ENCODE data around the gene BRAF.
A peak's percentile ranks its signal among the peaks of the same experiment; 100 is the strongest.
"Not testable (repeated sequence)": the region's sequence is repeated elsewhere in the genome, so short reads cannot be mapped to it uniquely, and the experiment has no call there.

Gene BRAF

DNA sequence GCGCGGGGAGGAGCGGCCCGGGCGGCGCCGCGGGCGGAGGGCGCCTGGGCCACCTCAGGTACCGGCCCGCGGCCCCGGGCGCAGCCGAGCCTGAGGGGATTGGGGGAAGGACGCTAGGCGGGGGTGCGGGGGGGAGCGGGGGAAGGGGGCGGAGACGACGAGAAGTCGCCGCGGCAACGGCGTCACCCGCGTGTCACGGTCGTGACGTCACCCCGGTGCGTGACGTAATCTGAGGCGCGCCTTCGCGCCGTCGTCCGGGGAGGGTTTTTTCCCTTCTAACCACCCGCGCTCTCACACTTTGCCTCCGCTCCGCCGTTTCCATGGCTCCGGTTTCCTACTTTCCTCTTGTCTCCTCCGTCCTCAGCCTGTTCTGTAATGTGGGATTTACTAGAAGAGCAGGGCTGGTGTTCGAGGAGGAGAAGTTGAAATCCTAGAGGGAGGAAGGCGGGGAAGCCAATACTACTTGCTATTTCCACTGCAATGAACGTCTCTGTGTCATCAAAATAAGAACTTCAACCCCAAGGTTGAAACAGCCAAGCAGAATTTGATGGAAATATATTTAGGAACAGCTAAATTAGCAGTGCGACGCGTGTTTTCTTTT is at the start of gene BRAF:
TSS of gene BRAF (minus strand) at position 109 of the 601 bp plus-strand sequence. CDS start 226 bp downstream, outside the sequence.
- peak; percentile 89 for DNase-seq (ENCODE audit: low spot score)

DNA sequence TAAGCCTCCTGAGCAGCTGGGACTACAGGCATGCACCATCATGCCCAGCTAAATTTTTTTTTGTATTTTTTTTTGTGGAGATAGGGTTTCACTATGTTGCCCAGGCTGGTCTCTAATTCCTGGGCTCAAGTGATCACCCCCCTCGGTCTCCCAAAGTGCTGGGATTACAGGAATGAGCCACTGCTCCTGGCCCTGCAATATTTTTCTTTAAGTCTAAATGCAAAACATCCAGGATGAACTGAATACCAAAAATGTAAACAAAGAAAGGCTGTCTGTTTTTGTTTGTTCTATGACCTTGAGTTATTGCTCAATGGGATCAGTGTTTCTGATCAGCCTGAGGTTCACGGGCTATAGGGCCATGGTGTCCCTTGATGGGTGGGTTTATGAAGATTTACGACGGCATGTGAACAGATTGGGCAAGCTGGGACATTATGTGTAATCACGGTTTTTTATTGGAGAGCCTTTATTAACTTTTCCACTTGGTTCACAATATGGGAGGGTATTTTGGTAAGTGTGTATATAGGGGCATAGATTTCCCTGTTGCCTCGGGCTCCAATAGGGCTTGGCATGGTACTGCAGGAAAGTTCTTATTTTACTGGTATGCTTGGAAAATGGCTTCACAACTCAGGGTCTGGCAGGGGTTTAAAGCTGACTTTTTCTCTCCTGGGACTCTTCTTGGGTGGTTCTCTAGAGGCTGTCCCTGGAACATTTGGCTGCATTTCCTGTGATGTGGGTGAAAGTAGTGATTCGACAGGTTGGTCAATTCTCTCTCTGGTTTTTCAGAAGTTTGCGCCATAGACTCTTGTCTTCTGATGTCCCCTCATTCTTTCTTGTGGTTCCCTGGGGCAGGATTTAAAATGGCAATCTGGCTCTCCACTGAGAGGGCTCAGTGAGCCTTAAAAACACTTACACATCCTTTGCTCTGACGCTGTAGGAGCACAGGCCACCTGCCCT is 48.4 kb upstream of the BRAF start:
- no peak for DNase-seq (ENCODE audit: low spot score)

DNA sequence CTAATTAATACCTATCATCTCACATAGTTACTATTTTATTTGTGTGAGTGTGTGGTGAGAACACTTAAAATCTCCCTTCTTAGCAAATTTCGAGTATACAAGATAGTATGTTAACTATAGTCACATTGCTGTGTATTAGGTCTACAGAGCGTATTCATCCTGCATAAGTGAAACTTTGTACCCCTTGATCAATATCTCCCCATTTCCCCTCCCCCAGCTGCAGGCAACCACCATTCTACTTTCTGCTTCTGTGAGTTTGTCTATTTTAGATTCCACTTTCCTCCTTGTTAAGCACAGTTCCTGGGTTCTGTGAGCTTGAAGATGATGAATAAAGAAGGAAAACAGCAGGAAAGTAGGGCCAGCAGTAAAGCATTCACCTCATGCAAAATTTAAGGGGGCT is 47.6 kb upstream of the BRAF start:
- DNase-seq (ENCODE audit: low spot score): no peak

GRCh38 chr7:140967438-140967837 is 42.7 kb upstream of the BRAF start:
- no peak for DNase-seq (ENCODE audit: low spot score)

DNA sequence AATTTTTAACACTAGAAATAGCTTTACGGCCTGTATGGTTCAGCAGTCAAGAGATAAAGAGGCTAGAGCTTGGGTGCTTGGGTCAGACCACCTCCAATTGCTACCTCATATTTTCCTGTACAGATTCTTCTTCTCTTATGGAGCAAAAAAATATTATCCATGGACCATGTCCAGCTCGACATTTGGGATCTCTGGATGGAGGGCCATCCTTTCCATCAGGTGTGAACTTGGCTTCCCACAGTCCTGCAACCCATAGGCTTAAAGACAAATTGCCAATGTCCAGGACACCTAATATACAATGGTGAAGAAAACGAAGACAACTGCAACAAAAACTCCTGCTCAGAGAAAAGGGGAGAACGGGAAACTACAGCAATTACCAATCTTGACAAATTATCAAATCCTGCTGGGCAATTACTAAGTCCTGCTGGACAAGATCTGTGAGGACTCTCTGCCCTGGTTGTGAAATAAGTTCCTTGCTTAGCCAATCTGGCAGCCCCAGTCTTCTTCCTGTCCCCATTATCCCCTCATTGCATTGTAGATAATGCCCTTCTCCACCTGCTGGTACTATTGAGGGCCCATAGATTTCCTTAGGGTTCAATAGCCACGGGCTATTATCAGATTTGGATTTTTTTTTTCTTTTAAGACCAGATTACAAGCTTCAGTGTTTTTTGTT is 42.0 kb upstream of the BRAF start:
- DNase-seq (ENCODE audit: low spot score): peak; percentile 73

- DNase-seq (ENCODE audit: low spot score): no peak
Measured at GRCh38 chr7:140961117-140961516, 36.4 kb upstream of the BRAF start.

GRCh38 chr7:140956997-140957396 is 32.3 kb upstream of the BRAF start:
- DNase-seq (ENCODE audit: low spot score): not testable (repeated sequence)

GRCh38 chr7:140945940-140946339 is 21.2 kb upstream of the BRAF start:
- DNase-seq (ENCODE audit: low spot score): no peak

DNA sequence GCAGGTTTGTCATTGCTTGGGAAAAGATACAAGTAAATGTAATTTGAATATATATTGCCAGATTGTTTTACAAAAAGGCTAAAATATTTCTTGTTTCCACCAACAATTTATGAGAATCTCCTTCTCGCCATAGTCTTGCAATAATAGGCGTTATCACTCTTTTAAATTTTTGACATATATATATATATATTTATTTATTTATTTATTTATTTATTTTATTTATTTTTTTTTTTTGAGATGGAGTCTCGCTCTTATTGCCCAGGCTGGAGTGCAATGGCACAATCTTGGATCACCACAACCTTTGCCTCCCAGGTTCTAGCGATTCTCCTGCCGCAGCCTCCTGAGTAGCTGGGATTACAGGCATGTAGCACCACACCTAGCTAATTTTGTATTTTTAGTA is 17.5 kb upstream of the BRAF start:
- not testable (repeated sequence) for DNase-seq (ENCODE audit: low spot score)

DNA sequence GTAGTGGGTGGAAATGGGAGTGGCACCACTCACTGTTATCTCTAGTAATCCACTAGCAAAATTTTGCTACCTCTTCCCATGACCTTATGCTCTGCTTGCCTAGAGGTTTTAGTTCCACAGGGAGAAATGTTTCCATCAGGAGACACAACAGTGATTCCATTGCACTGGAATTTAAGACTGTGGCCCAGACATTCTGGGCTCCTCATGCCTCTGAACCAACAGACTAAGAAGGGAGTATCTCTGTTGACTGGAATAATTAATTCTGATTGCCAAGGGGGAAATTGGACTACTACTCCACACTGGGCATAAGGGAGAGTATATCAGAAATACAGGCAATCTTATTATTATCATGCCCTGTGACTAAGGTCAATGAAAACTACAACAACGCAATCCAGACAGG is 16.2 kb upstream of the BRAF start:
- no peak for DNase-seq (ENCODE audit: low spot score)

DNA sequence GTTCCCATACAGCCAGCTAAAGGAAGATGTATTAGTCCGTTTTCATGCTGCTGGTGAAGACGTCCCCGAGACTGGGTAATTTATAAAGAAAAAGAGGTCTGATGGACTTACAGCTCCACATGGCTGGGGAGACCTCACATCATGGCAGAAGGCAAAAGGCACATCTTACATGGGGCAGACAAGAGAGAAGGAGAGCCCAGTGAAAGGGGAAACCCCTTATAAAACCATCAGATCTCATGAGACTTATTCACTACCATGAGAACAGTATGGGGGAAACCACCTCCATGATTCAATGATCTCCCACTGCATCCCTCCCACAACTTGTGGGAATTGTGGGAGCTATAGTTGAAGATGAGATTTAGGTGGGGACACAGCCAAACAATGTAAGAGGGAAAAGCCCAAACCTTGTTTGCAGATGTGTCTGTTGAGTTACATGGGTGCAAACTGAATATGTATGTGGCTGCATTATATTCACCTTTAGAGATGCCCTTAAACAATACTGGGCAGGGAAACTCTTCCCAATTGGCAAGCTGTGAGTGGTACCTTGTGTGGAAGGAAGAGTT is 13.1 kb upstream of the BRAF start:
- DNase-seq (ENCODE audit: low spot score): no peak

- DNase-seq (ENCODE audit: low spot score): no peak
Measured at GRCh38 chr7:140928491-140929309, 4.0 kb upstream of the BRAF start.

DNA sequence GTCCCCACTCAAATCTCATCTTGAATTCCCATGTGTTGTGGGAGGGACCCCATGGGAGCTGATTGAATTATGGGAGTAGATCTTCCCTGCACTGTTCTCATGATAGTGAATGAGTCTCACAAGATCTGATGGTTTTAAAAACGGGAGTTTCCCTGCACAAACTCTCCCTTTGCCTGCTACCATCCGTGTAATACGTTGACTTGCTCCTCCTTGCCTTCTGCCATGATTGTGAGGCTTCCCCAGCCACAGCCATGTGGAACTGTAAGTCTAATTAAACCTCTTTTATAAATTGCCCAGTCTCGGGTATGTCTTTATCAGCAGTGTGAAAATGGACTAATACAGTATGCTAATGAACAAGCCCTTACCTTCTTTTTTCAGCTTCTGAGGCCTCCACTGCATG is 3.2 kb upstream of the BRAF start:
- DNase-seq (ENCODE audit: low spot score): not testable (repeated sequence)

DNA sequence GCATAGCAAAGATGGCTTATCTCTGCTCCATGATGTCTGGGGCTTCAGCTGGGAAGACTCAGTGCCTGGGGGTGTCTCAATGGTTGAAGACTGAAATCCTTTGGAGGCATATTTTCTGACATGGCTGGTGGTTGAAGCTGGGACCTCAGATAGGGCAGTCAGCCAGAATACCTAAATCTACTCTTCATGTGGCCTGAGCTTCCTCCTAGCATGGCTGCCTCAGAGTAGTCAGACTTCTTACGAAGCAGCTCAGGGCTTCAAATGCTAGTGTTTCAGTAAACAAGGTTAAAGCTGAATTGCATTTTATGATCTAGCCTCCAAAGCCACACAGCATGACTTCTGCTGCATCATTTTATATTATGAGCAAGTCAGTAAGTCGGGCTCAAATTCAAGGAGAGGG is 2.6 kb upstream of the BRAF start:
- no peak for DNase-seq (ENCODE audit: low spot score)

- no peak for DNase-seq (ENCODE audit: low spot score)
Measured at GRCh38 chr7:140926021-140926817, 1.5 kb upstream of the BRAF start.

DNA sequence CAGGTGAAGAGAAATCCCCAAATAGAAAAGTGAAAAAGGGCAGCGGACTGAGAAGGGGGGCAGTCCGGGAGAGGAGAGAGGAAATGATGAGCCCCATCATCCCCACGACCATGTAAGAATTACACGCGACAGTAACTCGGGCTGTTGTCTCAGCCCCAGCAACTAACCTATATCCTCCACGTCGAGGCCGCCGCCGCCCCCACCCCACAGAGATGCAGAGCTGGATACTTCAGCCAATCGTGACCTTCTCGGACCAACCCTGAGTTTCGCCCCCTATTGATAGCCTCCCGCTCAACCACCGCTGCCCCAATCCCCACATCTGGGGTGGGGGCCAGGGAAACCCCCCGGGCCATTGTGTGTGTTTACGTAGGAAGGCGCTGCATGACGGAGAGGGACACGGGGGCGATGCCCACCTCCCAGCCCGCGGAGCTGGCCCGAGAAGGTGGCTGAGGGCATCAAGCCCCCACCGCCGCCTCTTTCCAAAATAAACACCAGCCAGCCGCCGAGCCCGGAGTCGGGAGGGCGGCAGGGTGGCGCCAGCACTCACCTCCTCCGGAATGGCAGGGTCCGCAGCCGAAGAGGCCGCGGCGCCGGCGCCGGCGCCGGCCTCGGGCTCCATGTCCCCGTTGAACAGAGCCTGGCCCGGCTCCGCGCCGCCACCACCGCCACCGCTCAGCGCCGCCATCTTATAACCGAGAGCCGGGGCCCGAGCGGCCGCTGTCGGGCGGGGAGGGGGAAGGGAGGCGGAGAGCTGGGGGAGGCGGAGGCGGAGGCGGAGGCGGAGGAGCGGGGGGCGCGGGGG is 509 bp downstream of the BRAF start:
- peak; percentile 71 for DNase-seq (ENCODE audit: low spot score)

GRCh38 chr7:140923358-140924006 is 1.2 kb downstream of the BRAF start:
- peak; percentile 61 for DNase-seq (ENCODE audit: low spot score)

GRCh38 chr7:140922741-140923345 is 1.9 kb downstream of the BRAF start:
- DNase-seq (ENCODE audit: low spot score): no peak

- no peak for DNase-seq (ENCODE audit: low spot score)
Measured at GRCh38 chr7:140920745-140921144, 4.0 kb downstream of the BRAF start.
